Calu3 (cell line): ENCODE data around the gene EVA1C. TPM values are rescaled to one million over a fixed set of nuclear protein-coding genes. Genes with fewer than 3 reads are reported as not detected.
"Not testable (repeated sequence)": the region's sequence is repeated elsewhere in the genome, so short reads cannot be mapped to it uniquely, and the experiment has no call there.

Source experiments
- BruUV-seq: library from RNA; stranded (reverse); fragments of 400-500 nt; replicated peaks from 2 replicates; lab custom pipeline; 2021; lab: Mats Ljungman, UMichigan
- CTCF ChIA-PET: fragments of 300-600 bp; sonication (Branson Sonifier 250); formaldehyde crosslinking; loops from one replicate; lab custom pipeline; 2022; ENCODE audit warnings: antibody characterized with exemption; lab: Charles Lee
- DNase-seq: peaks from one replicate; pipeline ENCODE4 v3.0.0; 2022
- H3K27ac Mint-ChIP-seq: one replicate; pipeline ENCODE4 v1.8.0; 2022; ENCODE audit warnings: mixed read lengths; ENCODE audit not compliant: unreplicated experiment
- H3K27me3 Mint-ChIP-seq: one replicate; pipeline ENCODE4 v1.8.0; 2022; ENCODE audit warnings: mixed read lengths; ENCODE audit not compliant: unreplicated experiment
- H3K36me3 Mint-ChIP-seq: one replicate; pipeline ENCODE4 v1.8.0; 2022; ENCODE audit warnings: mild to moderate bottlenecking, moderate library complexity, mixed read lengths; ENCODE audit not compliant: insufficient read depth, unreplicated experiment
- H3K4me1 Mint-ChIP-seq: one replicate; pipeline ENCODE4 v1.8.0; 2022; ENCODE audit warnings: mild to moderate bottlenecking, low read depth, mixed read lengths; ENCODE audit not compliant: unreplicated experiment
- H3K4me3 Mint-ChIP-seq: one replicate; pipeline ENCODE4 v1.8.0; 2022; ENCODE audit warnings: mild to moderate bottlenecking, low read depth, moderate library complexity, mixed read lengths; ENCODE audit not compliant: unreplicated experiment
- H3K9me3 Mint-ChIP-seq: one replicate; pipeline ENCODE4 v1.8.0; 2022; ENCODE audit warnings: low read depth, mixed read lengths; ENCODE audit not compliant: unreplicated experiment
- CTCF ChIP-seq: fragments of 200-600 bp; IDR thresholded peaks from one replicate; pipeline ENCODE4 v1.8.0; 2022; ENCODE audit warnings: antibody characterized with exemption; ENCODE audit not compliant: unreplicated experiment
- intact Hi-C: fragments of 100-400 bp; cut with micrococcal nuclease; formaldehyde crosslinking; loops from one replicate; pipeline ENCODE4 v1.10.0; 2022; ENCODE audit not compliant: unreplicated experiment
- total RNA-seq: library from RNA; stranded (reverse); gene quantifications from 2 replicates; pipeline ENCODE4 v1.2.3, GENCODE V29; 2022

Gene EVA1C
- total RNA-seq, 1 experiment from 2014 or later, result 1.4 TPM

GRCh38 chr21:32448803-32449594, 36.5 kb downstream of the EVA1C start:
- no peak for TF ChIP-seq CTCF
- H3K4me1 Mint-ChIP-seq, result no peaks in the 10 kb centered on the region
- H3K36me3 Mint-ChIP-seq, result no peaks in the 10 kb centered on the region
- CTCF ChIA-PET, result interaction anchor here (0.7 kb wide), 1 partner anchor 213 kb away, joined by 4 read pairs; no protein-coding TSS in a partner anchor
- H3K4me3 Mint-ChIP-seq, result no peak overlapping the region
- peaks cover 1% of the 10 kb centered on the region for H3K9me3 Mint-ChIP-seq
- no peak overlapping the region for H3K27ac Mint-ChIP-seq
- BruUV-seq, result no TSS peak
- peaks cover 15% of the 10 kb centered on the region for H3K27me3 Mint-ChIP-seq
- intact Hi-C loops, result no loop called here
- DNase-seq, result no peak

- peak overlapping the region; percentile 58 for H3K27ac Mint-ChIP-seq
- CTCF ChIA-PET, H3K9me3 Mint-ChIP-seq, H3K4me3 Mint-ChIP-seq, H3K36me3 Mint-ChIP-seq, H3K4me1 Mint-ChIP-seq, BruUV-seq, intact Hi-C loops: not testable (repeated sequence)
- H3K27me3 Mint-ChIP-seq, result peaks cover 15% of the 10 kb centered on the region
- peak; percentile 44 for DNase-seq
These were observed 38.6 kb downstream of the EVA1C start for GRCh38 chr21:32450881-32451701.

- H3K4me3 Mint-ChIP-seq, result not testable (repeated sequence)
These were observed 39.7 kb downstream of the EVA1C start for GRCh38 chr21:32452191-32452590.

GRCh38 chr21:32452641-32453040, 40.1 kb downstream of the EVA1C start:
- peaks cover 14% of the 10 kb centered on the region for H3K4me1 Mint-ChIP-seq
- DNase-seq, result no peak
- intact Hi-C loops, result no loop called here
- TF ChIP-seq CTCF, result no peak
- BruUV-seq, result no TSS peak
- no peak overlapping the region for H3K27ac Mint-ChIP-seq
- H3K36me3 Mint-ChIP-seq, result no peaks in the 10 kb centered on the region
- H3K27me3 Mint-ChIP-seq, result no peaks in the 10 kb centered on the region
- H3K9me3 Mint-ChIP-seq, result no peaks in the 10 kb centered on the region
- H3K4me3 Mint-ChIP-seq, result no peak overlapping the region
- CTCF ChIA-PET, result no interaction called here

More at GRCh38 chr21:32452191-32452590, 39.7 kb downstream of the EVA1C start:
- H3K27ac Mint-ChIP-seq, BruUV-seq, H3K4me1 Mint-ChIP-seq, DNase-seq, H3K9me3 Mint-ChIP-seq, intact Hi-C loops, CTCF ChIA-PET, H3K27me3 Mint-ChIP-seq, H3K36me3 Mint-ChIP-seq: not testable (repeated sequence)

- DNase-seq, result no peak
- no peak overlapping the region for H3K27ac Mint-ChIP-seq
- no peaks in the 10 kb centered on the region for H3K36me3 Mint-ChIP-seq
- no peak overlapping the region for H3K4me3 Mint-ChIP-seq
- TF ChIP-seq CTCF, result no peak
- peaks cover 21% of the 10 kb centered on the region for H3K4me1 Mint-ChIP-seq
- H3K27me3 Mint-ChIP-seq, result no peaks in the 10 kb centered on the region
- CTCF ChIA-PET, result no interaction called here
- intact Hi-C loops, result no loop called here
- no peaks in the 10 kb centered on the region for H3K9me3 Mint-ChIP-seq
- BruUV-seq, result no TSS peak
These were observed 43.0 kb downstream of the EVA1C start for GRCh38 chr21:32455548-32455947.
